ENCODE results near the gene TEX38. TPM values are rescaled to one million over a fixed set of nuclear protein-coding genes. Genes with fewer than 3 reads are reported as not detected.

TEX38 gene
- total and polyA plus RNA-seq, 3 donors from 2014 or later, result 150 to 432 (median 362) TPM

DNA sequence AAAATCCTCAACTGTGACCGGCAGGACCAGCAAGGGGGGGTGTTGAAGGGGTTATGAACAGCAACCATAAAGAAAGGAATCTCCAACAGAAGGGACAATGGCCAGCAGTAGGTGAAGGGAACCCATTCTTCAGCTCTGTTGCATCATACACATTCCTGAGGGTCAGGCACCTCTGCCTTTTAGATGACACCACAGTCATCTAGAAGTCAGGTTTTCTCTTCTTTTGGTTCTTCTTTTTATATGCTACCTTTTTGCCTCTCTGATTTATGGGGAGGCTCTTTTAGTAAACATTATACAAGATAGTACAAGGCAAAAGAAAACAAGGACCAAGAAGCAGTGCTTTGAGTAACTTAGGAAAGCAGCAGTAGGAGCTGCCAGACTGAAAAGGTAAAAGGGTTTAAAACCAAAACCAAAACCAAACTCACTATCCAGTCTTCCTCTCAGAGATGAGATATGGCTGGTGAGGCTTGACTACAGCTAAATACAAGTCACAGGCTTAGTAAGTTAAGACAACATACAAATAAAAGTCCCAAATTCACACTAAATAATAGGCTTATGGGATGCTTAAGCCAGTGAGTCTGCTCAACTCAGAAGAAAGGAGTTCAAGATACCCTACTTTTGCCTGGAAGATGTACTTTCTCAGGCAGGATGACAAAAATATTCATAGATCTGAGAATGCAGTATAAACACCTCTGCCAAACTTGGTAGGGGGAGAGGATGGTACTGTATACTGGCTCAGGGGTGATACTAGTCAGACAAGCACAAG lies 4.1 kb downstream of the TEX38 start:
- Histone ChIP-seq H3K4me3 (no peak overlapping the region), H3K9me3 (no peaks in the 10 kb centered on the region), H3K27me3 (no peaks in the 10 kb centered on the region), H3K36me3 (ENCODE audit: low read depth, missing control alignments) (no peaks in the 10 kb centered on the region), H3K4me1 (no peaks in the 10 kb centered on the region), H3K27ac (no peak overlapping the region)
- intact Hi-C loops (cut with DNase I; ENCODE audit: low total_unique reads), result no loop called here
- TF ChIP-seq, protein P1, sequence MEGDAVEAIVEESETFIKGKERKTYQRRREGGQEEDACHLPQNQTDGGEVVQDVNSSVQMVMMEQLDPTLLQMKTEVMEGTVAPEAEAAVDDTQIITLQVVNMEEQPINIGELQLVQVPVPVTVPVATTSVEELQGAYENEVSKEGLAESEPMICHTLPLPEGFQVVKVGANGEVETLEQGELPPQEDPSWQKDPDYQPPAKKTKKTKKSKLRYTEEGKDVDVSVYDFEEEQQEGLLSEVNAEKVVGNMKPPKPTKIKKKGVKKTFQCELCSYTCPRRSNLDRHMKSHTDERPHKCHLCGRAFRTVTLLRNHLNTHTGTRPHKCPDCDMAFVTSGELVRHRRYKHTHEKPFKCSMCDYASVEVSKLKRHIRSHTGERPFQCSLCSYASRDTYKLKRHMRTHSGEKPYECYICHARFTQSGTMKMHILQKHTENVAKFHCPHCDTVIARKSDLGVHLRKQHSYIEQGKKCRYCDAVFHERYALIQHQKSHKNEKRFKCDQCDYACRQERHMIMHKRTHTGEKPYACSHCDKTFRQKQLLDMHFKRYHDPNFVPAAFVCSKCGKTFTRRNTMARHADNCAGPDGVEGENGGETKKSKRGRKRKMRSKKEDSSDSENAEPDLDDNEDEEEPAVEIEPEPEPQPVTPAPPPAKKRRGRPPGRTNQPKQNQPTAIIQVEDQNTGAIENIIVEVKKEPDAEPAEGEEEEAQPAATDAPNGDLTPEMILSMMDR (IDR thresholded peaks at IDR 0.05), result no peak
- no peak for TF ChIP-seq POLR2A (IDR thresholded peaks at IDR 0.05)
- 83 to 91% methylated on average over 1 of the region's 1 CpG for WGBS, 2 donors
- DNase-seq, result no peak

DNA sequence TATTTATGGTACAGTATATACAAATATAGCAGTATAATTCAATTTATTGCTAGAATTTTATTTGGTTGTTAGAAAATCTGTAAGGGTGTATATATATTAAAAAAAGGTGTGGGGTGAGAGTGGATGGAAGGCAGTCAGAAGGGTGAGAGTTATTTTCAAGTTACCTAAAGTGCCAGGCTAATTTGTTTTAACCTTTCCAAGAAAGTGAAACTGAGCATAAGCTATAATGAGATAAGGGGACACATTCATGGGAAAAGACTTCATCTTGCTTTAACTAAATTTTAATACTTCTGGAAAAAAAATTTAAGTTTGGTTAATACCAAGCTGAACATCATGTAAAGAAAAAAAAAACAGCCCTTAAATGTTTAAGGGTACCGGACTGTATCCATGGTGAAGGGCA lies 4.9 kb downstream of the TEX38 start:
- Histone ChIP-seq H3K27ac (no peak overlapping the region), H3K4me3 (no peak overlapping the region), H3K36me3 (ENCODE audit: low read depth, missing control alignments) (no peaks in the 10 kb centered on the region), H3K27me3 (no peaks in the 10 kb centered on the region), H3K9me3 (no peaks in the 10 kb centered on the region), H3K4me1 (no peaks in the 10 kb centered on the region)
- TF ChIP-seq, protein P1 (IDR thresholded peaks at IDR 0.05), result no peak
- TF ChIP-seq POLR2A (IDR thresholded peaks at IDR 0.05), result no peak
- intact Hi-C loops (cut with DNase I; ENCODE audit: low total_unique reads), result no loop called here
- WGBS, 2 donors, result 90 to 95% methylated on average over 1 of the region's 1 CpG
- no peak for DNase-seq

DNA sequence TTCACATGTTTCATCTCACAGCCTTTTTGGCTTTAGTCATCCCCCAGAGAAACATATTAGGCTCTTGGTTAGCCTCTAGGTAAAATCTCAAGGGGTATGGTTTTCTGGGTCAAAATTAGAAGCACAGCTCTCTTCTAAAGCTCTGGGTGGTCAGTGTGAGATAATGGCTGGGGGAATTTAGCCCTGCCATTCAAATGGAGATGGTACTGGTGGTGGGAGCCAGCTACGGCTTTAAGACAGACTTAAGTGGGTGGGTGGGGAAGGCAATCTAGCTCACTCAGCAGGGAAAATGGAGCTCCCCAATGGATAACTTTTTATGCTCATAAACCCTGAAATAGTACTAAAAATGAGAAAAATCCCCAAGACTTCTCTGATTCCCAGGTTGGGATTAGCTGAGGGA lies 5.7 kb downstream of the TEX38 start:
- Histone ChIP-seq H3K36me3 (ENCODE audit: low read depth, missing control alignments) (no peaks in the 10 kb centered on the region), H3K9me3 (no peaks in the 10 kb centered on the region), H3K4me1 (no peaks in the 10 kb centered on the region), H3K27me3 (no peaks in the 10 kb centered on the region), H3K4me3 (no peak overlapping the region), H3K27ac (no peak overlapping the region)
- WGBS, 2 donors, result 91 to 100% methylated on average over 1 of the region's 1 CpG
- no peak for TF ChIP-seq POLR2A (IDR thresholded peaks at IDR 0.05)
- TF ChIP-seq, protein P1 (IDR thresholded peaks at IDR 0.05), result no peak
- no peak for DNase-seq
- intact Hi-C loops (cut with DNase I; ENCODE audit: low total_unique reads), result no loop called here

DNA sequence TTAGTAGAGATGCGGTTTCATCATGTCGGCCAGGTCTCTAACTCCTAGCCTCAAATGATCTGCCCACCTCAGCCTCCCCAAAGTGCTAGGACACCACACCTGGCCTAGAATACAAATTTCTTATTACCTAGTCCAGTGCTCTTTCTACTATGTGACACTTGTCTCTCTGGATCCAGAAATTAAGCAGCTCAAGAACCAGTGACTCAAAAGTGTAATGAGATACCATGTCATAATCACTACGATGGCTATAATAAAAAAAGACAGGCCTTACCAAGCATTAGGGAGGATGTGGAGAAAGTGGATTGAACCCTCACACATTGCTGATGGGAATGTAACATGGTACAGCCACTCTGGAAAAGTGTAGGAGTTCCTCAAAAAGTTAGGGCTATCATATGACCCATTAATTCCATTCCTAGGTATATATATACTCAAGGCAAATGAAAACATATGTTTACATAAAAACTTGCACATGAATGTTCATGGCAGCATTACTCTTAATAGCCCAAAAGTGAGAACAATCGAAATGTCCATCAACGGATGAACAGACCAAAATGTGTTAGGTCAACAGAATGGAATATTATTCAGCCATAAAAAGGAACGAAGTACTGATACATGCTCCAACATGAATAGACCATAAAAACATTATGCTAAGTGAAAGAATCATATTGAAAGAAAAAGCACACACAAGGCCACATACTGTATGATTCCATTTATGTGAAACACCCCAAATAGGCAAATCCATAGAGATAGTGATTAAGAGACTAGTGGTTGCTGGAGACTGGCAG lies 8.3 kb downstream of the TEX38 start:
- WGBS, 2 donors, result 92 to 96% methylated on average over 6 of the region's 6 CpGs
- H3K36me3 ChIP-seq (ENCODE audit: low read depth, missing control alignments), result no peaks in the 10 kb centered on the region

More for the DNA sequence above, 8.3 kb downstream of the TEX38 start:
- no peaks in the 10 kb centered on the region for H3K9me3 ChIP-seq
- no peak overlapping the region for H3K4me3 ChIP-seq
- no peaks in the 10 kb centered on the region for H3K27me3 ChIP-seq
- no peak for DNase-seq
- no peak overlapping the region for H3K27ac ChIP-seq
- intact Hi-C loops (cut with DNase I; ENCODE audit: low total_unique reads), result no loop called here
- no peak for TF ChIP-seq POLR2A (IDR thresholded peaks at IDR 0.05)
- TF ChIP-seq, protein P1 (IDR thresholded peaks at IDR 0.05), result no peak
- H3K4me1 ChIP-seq, result no peaks in the 10 kb centered on the region
